ENCODE measurements around the gene SLC6A2.

SLC6A2 gene

DNA sequence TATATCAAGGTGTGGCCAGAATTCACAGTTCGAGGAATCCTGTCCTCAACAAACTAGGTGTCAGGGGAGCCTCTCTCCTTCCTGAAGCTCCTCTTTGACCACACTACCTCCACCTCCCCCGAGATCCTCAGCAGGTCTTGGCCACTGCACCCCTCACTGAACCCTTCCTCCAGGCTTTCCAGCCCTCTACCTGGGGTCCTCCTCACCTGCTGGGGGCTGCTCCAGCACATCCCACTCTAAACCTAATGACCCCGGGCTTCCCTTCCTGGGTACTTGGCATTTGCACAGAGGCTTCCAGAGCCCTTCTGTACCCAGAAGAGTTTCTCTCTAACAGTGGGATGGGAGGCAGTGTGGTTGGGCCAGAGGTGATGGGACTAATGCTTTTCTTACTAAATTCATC is 9.7 kb downstream of the SLC6A2 start:
- no peak overlapping the region for H3K27ac ChIP-seq
- TF ChIP-seq CTCF (conservative IDR thresholded peaks at IDR 0.05; ENCODE audit: low read depth): no peak
- ChIA-PET CTCF (no interaction called here), POLR2A (ENCODE audit: low non-redundant PET) (no interaction called here)
- DNase-seq (ENCODE audit: low spot score): no peak

DNA sequence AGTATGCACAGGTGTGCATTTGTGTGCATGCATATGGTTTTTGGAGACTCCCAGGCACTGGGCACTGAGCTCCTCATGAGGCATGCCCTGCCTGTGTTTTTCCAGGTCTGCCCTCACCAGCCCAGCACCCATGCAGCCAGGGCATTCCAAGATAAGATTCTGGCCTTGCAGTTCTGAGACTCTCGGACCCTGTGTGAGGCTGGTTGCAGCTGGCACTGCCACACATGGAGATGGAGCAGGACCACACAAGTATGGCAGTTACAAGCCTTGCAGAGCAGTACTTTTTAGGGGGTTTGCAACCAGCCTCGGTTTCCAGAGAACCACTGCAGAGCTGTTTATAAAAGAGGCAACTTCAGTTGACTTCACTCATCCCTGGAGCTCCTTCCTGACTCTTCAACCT is 10.2 kb downstream of the SLC6A2 start:
- ChIA-PET POLR2A (ENCODE audit: low non-redundant PET) (no interaction called here), CTCF (interaction anchor here (0.8 kb wide), 1 partner anchor 24 kb away, joined by 3 read pairs; no protein-coding TSS in a partner anchor)
- no peak for TF ChIP-seq CTCF (conservative IDR thresholded peaks at IDR 0.05; ENCODE audit: low read depth)
- H3K27ac ChIP-seq: no peak overlapping the region
- DNase-seq (ENCODE audit: low spot score): no peak

DNA sequence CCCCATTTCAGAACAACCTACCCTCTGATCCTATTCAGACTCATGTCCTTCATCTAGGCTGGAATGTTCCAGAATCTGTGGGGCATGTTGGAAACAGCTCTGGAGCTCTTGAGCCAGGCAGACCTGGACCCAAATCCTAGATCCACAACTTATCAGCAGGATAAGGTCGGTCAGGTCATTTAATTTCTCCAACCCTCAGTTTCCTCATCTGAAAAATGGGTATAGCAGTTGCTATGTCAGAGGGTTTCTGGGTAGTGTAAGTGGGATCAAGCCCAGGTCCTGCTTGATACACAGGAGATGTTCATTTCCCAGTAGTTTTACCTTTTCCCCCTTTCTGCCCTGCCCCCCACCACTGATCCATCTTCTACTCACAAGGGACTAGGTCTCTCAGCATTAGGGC is 12.0 kb downstream of the SLC6A2 start:
- POLR2A ChIA-PET (ENCODE audit: low non-redundant PET): interaction anchor here (0.6 kb wide), 1 partner anchor 153 kb away, joined by 3 read pairs; no protein-coding TSS in a partner anchor
- TF ChIP-seq CTCF (conservative IDR thresholded peaks at IDR 0.05; ENCODE audit: low read depth): no peak

DNA sequence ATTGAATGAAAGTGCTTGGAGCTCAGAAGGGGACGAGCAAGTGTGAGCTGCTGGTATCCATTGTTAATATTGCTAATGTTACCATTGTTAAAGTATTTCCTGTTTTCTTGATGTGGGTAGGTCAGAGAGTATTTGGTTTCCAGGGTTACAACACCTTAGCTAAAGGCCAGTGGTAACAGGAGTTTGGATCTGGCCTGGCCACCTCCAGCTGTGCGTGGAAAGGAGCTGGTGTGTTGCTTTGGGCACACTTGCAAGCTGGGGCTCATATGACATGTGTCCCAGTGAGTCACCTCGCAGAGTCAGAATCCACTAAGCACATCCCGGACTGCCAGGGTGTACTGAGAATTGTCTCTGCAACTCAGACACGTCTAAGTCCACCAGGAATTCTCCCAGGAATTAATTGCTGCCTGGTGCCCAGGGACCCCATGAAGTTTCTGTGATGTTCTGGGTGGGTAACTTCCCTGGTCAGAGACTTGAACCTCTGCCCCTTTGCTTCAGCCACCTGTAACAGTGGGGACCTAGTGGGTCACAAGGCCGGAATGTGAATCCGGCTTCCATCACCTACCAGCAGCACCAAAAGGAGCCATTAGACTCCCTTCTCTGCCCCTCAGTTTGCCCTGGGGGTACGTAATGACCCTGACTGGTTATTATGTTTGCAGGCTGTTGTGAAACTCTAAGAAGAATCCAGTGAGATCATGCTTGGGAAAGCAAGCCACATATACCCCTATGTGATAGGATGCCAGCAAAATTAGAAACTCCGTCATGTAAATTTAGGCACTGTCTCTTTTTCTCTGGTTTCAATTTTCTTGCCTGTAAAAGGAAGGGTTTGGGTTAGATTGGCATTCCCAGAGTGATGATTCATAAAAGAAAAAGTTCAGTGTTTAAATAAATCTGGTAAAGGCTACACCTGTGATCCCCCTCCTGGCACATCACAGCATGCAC is 12.8 kb downstream of the SLC6A2 start:
- peak overlapping the region; percentile 96 for H3K27ac ChIP-seq
- ChIA-PET POLR2A (ENCODE audit: low non-redundant PET) (interaction anchor here (0.6 kb wide), 1 partner anchor 154 kb away, joined by 3 read pairs; no protein-coding TSS in a partner anchor), CTCF (interaction anchor here (0.7 kb wide), 1 partner anchor 342 kb away, joined by 4 read pairs; no protein-coding TSS in a partner anchor)
- peak; percentile 73 for DNase-seq (ENCODE audit: low spot score)
- TF ChIP-seq CTCF (conservative IDR thresholded peaks at IDR 0.05; ENCODE audit: low read depth): no peak

More for the DNA sequence above, 12.0 kb downstream of the SLC6A2 start:
- no peak for DNase-seq (ENCODE audit: low spot score)
- H3K27ac ChIP-seq: peak overlapping the region; percentile 96
- CTCF ChIA-PET: interaction anchor here (0.7 kb wide), 1 partner anchor 341 kb away, joined by 4 read pairs; no protein-coding TSS in a partner anchor

DNA sequence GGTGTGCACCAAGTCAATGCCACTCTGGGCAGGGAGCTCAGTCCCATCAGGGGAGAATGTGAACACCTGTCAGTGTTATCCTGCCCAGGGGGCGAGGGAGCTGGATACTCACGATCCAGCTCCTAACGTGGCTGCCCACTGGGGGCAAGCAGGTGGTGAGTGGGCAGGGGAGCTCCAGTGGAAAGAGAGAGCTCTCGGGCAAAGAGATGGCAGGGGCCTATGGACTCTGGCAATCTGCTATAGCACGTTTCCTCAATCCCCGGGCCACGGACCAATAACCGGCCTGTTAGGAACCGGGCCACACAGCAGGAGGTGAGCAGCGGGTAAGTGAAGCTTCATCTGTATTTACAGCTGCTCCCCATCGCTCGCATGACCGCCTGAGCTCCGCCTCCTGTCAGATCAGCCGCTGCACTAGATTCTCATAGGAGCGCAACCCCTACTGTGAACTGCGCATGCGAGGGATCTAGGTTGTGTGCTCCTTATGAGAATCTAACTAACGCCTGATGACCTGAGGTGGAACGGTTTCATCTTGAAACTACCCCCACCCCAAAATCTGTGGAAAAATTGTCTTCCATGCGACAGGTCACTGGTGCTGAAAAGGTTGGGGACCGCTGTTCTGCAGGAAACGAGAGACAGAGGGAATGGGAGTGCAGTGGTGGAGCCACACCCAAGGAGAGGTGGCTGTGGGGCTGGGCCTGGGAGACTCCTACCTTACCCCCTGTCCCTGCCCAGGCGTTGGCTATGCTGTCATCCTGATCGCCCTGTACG is 15.6 kb downstream of the SLC6A2 start:
- DNase-seq (ENCODE audit: low spot score): no peak
- ChIA-PET POLR2A (ENCODE audit: low non-redundant PET) (no interaction called here), CTCF (interaction anchor here (0.6 to 0.7 kb wide), 2 partner anchors 74 to 198 kb away, joined by 3 read pairs; no protein-coding TSS in a partner anchor)
- no peak overlapping the region for H3K27ac ChIP-seq
- no peak for TF ChIP-seq CTCF (conservative IDR thresholded peaks at IDR 0.05; ENCODE audit: low read depth)

GRCh38 chr16:55671974-55672280 is 16.1 kb downstream of the SLC6A2 start:
- ChIA-PET POLR2A (ENCODE audit: low non-redundant PET) (no interaction called here), CTCF (interaction anchor here (0.6 to 0.7 kb wide), 2 partner anchors 75 to 199 kb away, joined by 3 read pairs; no protein-coding TSS in a partner anchor)
- DNase-seq (ENCODE audit: low spot score): no peak
- no peak for TF ChIP-seq CTCF (conservative IDR thresholded peaks at IDR 0.05; ENCODE audit: low read depth)
- no peak overlapping the region for H3K27ac ChIP-seq

All from RWPE1 (cell line).